ENCODE measurements around the gene MTHFR.

MTHFR gene

GRCh38 chr1:11752359-11753088 is 53.2 kb downstream of the MTHFR start:
- DNase-seq: no peak

- DNase-seq: no peak
These were observed 54.7 kb downstream of the MTHFR start for GRCh38 chr1:11751087-11751486.

- DNase-seq: no peak
These were observed 55.8 kb downstream of the MTHFR start for GRCh38 chr1:11749996-11750395.

DNA sequence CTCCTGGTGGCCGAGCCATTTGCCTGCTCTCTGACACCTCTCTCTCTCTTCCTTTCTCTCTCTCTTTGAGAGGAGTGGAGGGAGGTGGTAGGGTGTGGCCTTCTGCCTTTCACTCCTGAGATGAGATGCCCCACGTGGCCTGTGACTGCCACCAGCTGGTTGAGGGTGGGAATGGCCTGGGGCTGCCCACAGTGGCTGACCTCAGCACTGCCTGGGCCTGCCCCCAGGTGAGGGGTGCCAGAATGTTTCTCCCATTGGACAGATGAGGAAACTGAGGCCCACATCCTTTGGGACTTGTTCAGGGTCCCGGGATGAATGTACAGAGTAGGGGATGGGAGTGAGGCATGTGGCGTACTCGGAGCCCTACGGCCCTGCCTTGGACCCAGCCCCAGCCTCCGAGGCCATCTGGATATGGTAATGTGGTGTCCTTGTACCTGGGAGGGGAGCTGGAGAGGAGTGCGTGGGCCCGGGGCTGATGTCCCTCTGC is 56.5 kb downstream of the MTHFR start:
- DNase-seq: peak; percentile 70

DNA sequence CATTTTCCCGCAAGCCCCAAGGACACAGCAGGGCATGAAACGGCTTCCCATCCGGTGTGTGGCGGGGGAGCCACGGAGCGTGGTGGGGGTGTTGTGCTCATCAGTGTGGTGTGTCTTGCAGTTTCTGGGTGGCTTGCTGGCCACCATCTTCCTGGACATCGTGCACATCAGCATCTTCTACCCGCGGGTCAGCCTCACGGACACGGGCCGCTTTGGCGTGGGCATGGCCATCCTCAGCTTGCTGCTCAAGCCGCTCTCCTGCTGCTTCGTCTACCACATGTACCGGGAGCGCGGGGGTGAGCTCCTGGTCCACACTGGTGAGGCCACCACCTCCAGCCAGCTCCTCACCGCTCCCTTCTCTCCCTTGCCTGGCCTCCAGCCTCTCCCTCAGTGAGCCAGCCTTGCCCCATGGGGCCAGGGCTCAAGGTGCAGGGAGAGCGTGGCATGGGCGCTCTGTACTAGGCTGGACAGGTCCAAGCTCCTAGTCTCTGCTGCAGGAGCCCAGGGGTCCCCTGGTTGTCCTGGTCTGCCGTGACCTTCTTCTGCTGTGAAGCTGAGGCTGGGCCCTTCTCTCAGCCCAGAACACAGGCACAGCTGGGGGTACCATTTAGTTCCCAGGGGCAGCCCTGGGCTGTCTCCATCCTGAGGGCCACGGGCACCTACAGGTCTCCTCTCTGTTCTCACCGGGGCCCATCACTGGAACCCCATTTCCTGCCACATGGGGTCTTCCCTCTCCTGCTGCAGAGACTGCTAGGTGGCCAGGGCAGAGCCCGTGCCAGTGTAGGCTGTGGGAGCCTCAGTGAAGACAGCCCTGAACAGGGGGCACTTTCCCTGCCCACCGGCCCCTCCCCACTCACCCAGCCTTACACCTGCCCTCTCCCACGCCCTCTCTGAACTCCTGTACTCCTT is 57.2 kb downstream of the MTHFR start:
- DNase-seq: no peak

DNA sequence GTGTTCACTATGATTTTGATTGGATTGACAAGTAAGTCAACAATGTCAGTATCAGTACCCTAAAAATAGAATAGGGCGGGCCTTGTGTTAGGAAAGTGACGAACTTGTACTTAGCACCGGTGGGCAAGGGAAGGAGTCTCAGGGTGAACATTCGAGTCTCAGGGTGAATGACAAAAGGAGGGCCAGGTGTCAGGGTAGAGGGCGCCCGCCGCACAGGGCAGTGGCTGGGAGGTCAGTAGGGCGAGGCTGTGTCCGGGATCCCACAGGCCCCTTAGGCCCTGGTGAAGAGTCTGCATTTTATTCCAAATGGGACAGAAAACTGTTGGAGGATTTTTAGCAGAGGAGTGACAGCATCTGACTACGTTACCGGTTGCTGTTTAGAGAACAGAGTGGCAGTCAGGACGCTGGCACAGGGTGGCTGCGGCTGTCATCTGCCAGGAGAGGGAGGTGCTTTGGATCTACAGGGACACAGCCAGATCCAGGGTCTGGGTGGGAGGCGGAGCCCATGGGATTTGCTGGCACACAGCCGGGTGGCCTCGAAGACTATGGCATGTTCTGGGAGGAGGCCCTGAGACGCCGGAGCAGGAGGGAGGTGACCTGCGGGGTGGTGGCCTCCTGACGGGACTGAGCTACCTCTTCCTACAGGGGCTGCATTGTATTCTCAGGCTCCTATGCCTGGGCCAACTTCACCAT is 58.8 kb downstream of the MTHFR start:
- no peak for DNase-seq

- DNase-seq: no peak
These were observed 59.7 kb downstream of the MTHFR start for GRCh38 chr1:11746092-11746491.

DNA sequence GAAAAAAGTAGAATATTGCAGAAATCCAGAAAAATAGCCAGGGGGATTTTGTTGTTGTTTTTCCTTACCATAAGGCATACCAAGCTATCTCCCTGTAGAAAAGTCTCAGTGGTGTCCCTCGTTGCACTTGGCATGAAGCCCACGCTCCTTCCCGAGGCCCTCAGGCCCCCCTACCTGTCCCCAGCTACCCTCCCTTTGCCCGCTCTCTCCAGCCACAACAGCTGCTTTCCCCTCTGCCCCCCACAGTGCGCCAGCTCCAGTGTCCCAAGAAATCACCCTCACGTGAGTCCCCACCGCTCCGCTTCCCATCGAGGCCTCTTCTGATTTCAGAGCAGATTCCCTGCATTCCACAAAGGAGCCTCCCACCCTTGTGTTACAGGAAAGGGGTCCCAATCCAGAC is 61.5 kb downstream of the MTHFR start:
- no peak for DNase-seq

DNA sequence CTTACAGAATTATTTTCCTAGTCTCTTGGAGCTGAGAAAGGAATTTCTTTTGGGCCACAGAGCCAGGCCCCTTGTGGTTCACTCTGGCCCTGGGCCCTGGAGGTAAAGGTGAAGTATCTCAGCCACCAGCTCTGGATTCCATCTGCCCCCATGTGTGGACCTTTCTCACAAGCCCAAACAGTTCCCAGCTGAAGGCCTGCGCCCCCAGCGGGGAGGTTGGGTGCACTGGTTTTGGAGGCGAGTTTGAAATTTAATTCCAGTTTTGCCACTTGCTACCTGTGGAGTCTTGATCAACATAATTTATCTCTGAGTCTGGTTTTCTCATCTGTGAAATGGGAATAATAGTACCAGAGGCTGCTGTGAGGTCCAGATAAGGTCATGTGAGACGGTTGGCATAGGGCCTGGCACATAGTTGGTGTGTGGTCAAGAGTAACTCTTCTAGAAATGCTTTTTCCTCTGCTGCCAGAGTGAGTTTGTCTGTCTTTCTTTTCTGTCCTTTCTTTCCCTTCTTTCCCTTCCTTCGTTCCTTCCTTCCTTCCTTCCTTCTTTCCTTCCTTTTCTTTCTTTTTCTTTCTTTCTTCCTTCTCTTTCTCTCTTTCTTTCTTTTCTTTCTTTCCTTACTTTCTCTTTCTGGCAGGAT is 63.7 kb downstream of the MTHFR start:
- DNase-seq: no peak

GRCh38 chr1:11741482-11741881 is 64.3 kb downstream of the MTHFR start:
- no peak for DNase-seq

GRCh38 chr1:11740258-11741192 is 65.2 kb downstream of the MTHFR start:
- DNase-seq: no peak

- DNase-seq: no peak
These were observed 67.0 kb downstream of the MTHFR start for GRCh38 chr1:11738783-11739182.

DNA sequence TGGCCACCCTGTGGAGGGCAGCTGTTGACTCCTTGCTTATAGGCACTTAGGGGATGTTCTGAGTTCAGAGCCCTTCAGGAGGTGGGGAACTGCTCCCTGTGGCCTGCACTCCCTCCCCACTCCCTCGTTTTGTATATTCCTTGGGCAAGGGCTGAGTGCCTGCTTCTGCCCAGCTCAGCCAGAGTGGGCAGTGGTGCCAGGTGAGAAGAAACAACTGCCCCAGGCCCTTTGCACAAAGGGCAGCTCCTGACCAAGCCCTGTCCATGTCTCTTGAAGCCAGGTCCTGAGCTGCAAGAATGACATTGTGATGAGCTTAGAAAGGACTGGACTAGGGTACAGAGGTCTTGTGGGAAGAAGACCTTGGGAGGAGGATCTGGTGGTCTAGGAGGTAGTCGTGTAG is 67.7 kb downstream of the MTHFR start:
- no peak for DNase-seq

DNA sequence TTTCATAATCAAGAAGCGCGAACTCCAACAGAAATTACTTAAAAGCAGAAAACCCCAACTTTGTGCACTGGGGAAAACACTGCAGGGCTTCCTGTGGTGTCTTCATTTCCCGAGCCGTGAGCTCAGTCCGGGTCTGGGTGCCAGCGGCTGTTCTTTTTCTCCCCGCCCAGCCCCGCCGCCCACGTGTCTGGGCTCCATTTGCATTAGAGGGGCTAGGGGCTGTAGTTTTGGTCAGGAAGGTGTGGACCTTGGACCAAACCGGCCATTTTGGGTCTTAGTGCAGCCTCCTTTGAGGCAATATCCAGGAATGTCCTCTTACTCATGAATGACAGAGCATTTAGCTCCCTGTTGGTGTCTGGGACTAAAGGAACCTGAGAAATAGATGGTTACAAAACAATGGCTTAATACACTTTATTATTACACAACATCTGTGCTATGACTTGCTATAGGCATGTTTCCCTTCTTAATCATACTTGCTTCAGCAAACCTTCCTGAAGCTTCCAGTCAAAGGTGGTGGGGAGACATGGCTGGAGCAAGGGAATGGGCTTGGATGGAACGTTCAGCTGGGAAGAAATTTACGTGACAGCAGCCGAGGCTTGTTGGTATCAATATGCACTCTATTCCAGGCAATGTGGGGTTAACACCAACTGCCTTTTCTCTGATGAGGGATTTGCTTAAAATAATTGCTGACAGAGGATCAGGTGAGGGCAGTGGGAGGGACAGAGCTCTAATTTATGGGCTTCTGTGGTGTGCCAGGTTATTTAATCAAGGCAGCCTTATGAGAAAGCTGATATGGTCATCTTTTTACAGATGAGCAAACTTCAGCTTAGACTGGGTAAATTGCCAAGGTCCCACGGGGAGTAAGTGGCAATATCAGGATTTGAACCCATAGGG is 68.8 kb downstream of the MTHFR start:
- peak; percentile 84 for DNase-seq

- peak; percentile 94 for DNase-seq
These were observed 69.7 kb downstream of the MTHFR start, which contains the start of gene AGTRAP for GRCh38 chr1:11735854-11736745. Gene AGTRAP, plus strand, starts transcription at chr1:11736136. Its CDS starts 73 bp downstream, at chr1:11736209.

All from NCI-H69 (cell line).